Neural progenitor cell (in vitro differentiated cells): ENCODE data around the gene CRCP. TPM values are rescaled to one million over a fixed set of nuclear protein-coding genes. Genes with fewer than 3 reads are reported as not detected.

Experiments
- DNase-seq: peaks from one replicate; pipeline ENCODE4 v3.0.0-alpha.2; 2016; ENCODE audit warnings: low spot score
- H2AFZ ChIP-seq: fragments of 200-600 bp; sonication (generic); replicated peaks from 2 replicates; pipeline ENCODE4 v1.6.1; 2016; ENCODE audit warnings: antibody characterized with exemption
- H3F3A ChIP-seq: fragments of 200-600 bp; sonication (generic); 2 replicates; pipeline ENCODE4 v1.6.1; 2016; ENCODE audit warnings: antibody characterized with exemption, low read depth
- H3K27ac ChIP-seq: fragments of 200-600 bp; sonication (generic); 2 replicates; pipeline ENCODE4 v1.5.1; 2016; ENCODE audit warnings: mild to moderate bottlenecking
- H3K27me3 ChIP-seq: fragments of 200-600 bp; sonication (generic); 2 replicates; pipeline ENCODE4 v1.6.1; 2016; ENCODE audit warnings: mild to moderate bottlenecking, moderate library complexity
- H3K36me3 ChIP-seq: fragments of 200-600 bp; sonication (generic); 2 replicates; pipeline ENCODE4 v1.5.1; 2016
- H3K4me1 ChIP-seq: fragments of 200-600 bp; sonication (generic); 2 replicates; pipeline ENCODE4 v1.6.1; 2016; ENCODE audit warnings: mixed run types
- H3K4me2 ChIP-seq: fragments of 200-600 bp; sonication (generic); 2 replicates; pipeline ENCODE4 v1.6.1; 2016
- H3K4me3 ChIP-seq: fragments of 200-600 bp; sonication (generic); 2 replicates; pipeline ENCODE4 v1.5.1; 2016
- H3K79me2 ChIP-seq: fragments of 200-600 bp; sonication (generic); 2 replicates; pipeline ENCODE4 v1.6.1; 2016; ENCODE audit warnings: low read depth
- H3K9ac ChIP-seq: fragments of 200-600 bp; sonication (generic); 2 replicates; pipeline ENCODE4 v1.6.1; 2016
- H3K9me3 ChIP-seq: fragments of 200-600 bp; sonication (generic); 2 replicates; pipeline ENCODE4 v1.5.1; 2016; ENCODE audit warnings: low read depth
- H4K20me1 ChIP-seq: fragments of 200-600 bp; sonication (generic); 2 replicates; pipeline ENCODE4 v1.6.1; 2016; ENCODE audit warnings: low read depth
- H3K27ac Mint-ChIP-seq: 3 replicates; pipeline ENCODE4 v1.8.0; 2021; ENCODE audit warnings: mixed read lengths
- H3K27me3 Mint-ChIP-seq: 2 replicates; pipeline ENCODE4 v1.8.0; 2022; ENCODE audit warnings: low read depth, mild to moderate bottlenecking, inconsistent platforms, moderate library complexity, mixed read lengths; ENCODE audit not compliant: insufficient read depth
- H3K36me3 Mint-ChIP-seq: 3 replicates; pipeline ENCODE4 v1.8.0; 2021; ENCODE audit warnings: mixed read lengths
- H3K4me1 Mint-ChIP-seq: 3 replicates; pipeline ENCODE4 v1.8.0; 2021; ENCODE audit warnings: mixed read lengths
- H3K4me3 Mint-ChIP-seq: 3 replicates; pipeline ENCODE4 v1.8.0; 2021; ENCODE audit warnings: mild to moderate bottlenecking, moderate library complexity, mixed read lengths
- H3K9me3 Mint-ChIP-seq: 3 replicates; pipeline ENCODE4 v1.8.0; 2020; ENCODE audit warnings: mixed read lengths
- EZH2 ChIP-seq: fragments of 200-600 bp; sonication (generic); IDR thresholded peaks from 2 replicates; pipeline ENCODE4 v1.6.1; 2017; ENCODE audit warnings: antibody characterized with exemption, mild to moderate bottlenecking, moderate library complexity
- EZH2phosphoT487 ChIP-seq: fragments of 200-600 bp; sonication (generic); IDR thresholded peaks from 2 replicates; pipeline ENCODE4 v1.6.1; 2017; ENCODE audit warnings: antibody characterized with exemption
- total RNA-seq: library from RNA; depleted of rRNA; stranded (reverse); fragments of >200 nt; gene quantifications from 2 replicates; pipeline ENCODE4 v1.2.3, GENCODE V29; 2015; ENCODE audit warnings: low replicate concordance
- TF ChIP-seq, protein P1 (sequence below): fragments of 200-600 bp; sonication (generic); IDR thresholded peaks from 2 replicates; pipeline ENCODE4 v1.5.1; 2017; ENCODE audit warnings: antibody characterized with exemption, mild to moderate bottlenecking

Gene CRCP
- total RNA-seq, 1 donor from 2014 or later: 30.0 TPM

DNA sequence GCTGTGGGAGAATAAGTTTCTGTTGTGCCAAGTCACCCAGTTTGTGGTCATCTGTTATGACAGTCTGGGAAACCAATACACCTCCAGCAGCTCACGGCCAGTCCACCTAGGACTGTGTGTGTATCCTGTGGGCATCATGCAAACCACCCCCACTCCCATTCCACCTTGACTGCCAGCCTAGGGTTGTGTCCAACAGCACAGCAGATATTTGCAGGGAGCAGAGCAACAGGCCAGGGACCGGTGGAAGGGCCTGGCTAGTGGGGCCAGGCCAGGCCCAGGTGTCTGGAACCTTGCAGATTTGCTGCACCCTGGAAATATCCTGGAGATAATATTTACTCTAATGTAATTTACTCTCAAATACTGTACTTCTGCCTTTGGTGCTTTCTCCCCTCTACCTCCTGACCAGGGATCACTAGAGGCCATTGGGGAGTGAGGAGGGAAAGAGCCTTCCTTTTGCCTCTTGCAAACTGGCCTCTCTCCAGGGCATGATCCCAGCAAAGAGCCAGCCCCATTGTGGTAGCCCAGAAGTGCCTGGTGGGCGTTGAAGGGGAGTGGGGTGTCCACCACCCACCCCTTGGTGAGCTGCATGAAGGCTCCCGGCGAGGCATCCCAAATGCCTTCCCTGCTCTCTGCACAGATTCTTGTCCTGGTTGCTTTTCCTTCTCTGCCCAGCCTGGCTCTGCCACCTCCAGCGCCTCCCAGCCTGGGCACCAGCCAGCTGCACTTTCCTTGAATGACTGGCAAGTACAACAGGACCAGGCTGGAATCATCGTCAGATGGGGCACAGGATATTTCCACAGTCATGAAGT is 75.3 kb downstream of the CRCP start:
- H3K9ac ChIP-seq: no peak overlapping the region
- H3K27ac ChIP-seq: no peak overlapping the region
- H2AFZ ChIP-seq: no peak overlapping the region
- H3K9me3 ChIP-seq: no peaks in the 10 kb centered on the region
- H3K4me1 Mint-ChIP-seq: peaks cover 2% of the 10 kb centered on the region
- H3K4me3 Mint-ChIP-seq: no peak overlapping the region
- no peaks in the 10 kb centered on the region for H3K4me1 ChIP-seq
- H4K20me1 ChIP-seq: no peaks in the 10 kb centered on the region
- no peak overlapping the region for H3K4me2 ChIP-seq
- no peak for TF ChIP-seq EZH2
- no peak for TF ChIP-seq EZH2phosphoT487
- TF ChIP-seq, protein P1, sequence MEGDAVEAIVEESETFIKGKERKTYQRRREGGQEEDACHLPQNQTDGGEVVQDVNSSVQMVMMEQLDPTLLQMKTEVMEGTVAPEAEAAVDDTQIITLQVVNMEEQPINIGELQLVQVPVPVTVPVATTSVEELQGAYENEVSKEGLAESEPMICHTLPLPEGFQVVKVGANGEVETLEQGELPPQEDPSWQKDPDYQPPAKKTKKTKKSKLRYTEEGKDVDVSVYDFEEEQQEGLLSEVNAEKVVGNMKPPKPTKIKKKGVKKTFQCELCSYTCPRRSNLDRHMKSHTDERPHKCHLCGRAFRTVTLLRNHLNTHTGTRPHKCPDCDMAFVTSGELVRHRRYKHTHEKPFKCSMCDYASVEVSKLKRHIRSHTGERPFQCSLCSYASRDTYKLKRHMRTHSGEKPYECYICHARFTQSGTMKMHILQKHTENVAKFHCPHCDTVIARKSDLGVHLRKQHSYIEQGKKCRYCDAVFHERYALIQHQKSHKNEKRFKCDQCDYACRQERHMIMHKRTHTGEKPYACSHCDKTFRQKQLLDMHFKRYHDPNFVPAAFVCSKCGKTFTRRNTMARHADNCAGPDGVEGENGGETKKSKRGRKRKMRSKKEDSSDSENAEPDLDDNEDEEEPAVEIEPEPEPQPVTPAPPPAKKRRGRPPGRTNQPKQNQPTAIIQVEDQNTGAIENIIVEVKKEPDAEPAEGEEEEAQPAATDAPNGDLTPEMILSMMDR: no peak
- no peak for DNase-seq
- H3F3A ChIP-seq: no peaks in the 10 kb centered on the region
- no peaks in the 10 kb centered on the region for H3K36me3 ChIP-seq
- peaks cover 4% of the 10 kb centered on the region for H3K27me3 Mint-ChIP-seq
- H3K27ac Mint-ChIP-seq: no peak overlapping the region
- H3K4me3 ChIP-seq: no peak overlapping the region
- H3K36me3 Mint-ChIP-seq: peaks cover 2% of the 10 kb centered on the region
- no peaks in the 10 kb centered on the region for H3K27me3 ChIP-seq
- H3K79me2 ChIP-seq: no peaks in the 10 kb centered on the region
- peaks cover 4% of the 10 kb centered on the region for H3K9me3 Mint-ChIP-seq

DNA sequence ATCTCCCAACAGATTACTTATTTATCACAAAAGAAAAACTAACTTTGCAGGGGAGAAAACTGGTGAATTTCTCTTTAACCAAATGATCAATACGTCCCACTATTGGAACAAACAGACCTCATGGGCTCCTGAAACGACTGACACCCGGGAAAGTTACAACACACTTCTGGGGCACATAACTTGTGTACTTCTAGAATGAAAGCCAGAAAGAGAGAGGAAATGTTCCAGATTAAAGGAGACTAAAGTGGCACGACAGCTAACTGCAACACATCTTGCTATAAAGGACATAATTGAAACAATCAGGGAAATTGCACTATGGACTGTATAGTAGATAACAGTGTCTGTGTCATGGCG is 75.8 kb downstream of the CRCP start:
- no peak overlapping the region for H3K9ac ChIP-seq
- no peak overlapping the region for H3K4me3 Mint-ChIP-seq
- no peaks in the 10 kb centered on the region for H3K9me3 ChIP-seq
- H3K9me3 Mint-ChIP-seq: peaks cover 4% of the 10 kb centered on the region
- DNase-seq: no peak
- H3F3A ChIP-seq: no peaks in the 10 kb centered on the region
- no peaks in the 10 kb centered on the region for H4K20me1 ChIP-seq
- no peaks in the 10 kb centered on the region for H3K27me3 ChIP-seq
- H3K36me3 Mint-ChIP-seq: peaks cover 2% of the 10 kb centered on the region
- no peak overlapping the region for H3K27ac Mint-ChIP-seq
- TF ChIP-seq EZH2phosphoT487 (no peak), EZH2 (no peak)
- TF ChIP-seq, protein P1: no peak
- no peak overlapping the region for H2AFZ ChIP-seq
- H3K4me1 Mint-ChIP-seq: peaks cover 2% of the 10 kb centered on the region
- H3K27ac ChIP-seq: no peak overlapping the region
- H3K36me3 ChIP-seq: no peaks in the 10 kb centered on the region
- no peaks in the 10 kb centered on the region for H3K79me2 ChIP-seq
- H3K27me3 Mint-ChIP-seq: peaks cover 7% of the 10 kb centered on the region
- no peak overlapping the region for H3K4me3 ChIP-seq
- H3K4me1 ChIP-seq: no peaks in the 10 kb centered on the region
- H3K4me2 ChIP-seq: no peak overlapping the region

DNA sequence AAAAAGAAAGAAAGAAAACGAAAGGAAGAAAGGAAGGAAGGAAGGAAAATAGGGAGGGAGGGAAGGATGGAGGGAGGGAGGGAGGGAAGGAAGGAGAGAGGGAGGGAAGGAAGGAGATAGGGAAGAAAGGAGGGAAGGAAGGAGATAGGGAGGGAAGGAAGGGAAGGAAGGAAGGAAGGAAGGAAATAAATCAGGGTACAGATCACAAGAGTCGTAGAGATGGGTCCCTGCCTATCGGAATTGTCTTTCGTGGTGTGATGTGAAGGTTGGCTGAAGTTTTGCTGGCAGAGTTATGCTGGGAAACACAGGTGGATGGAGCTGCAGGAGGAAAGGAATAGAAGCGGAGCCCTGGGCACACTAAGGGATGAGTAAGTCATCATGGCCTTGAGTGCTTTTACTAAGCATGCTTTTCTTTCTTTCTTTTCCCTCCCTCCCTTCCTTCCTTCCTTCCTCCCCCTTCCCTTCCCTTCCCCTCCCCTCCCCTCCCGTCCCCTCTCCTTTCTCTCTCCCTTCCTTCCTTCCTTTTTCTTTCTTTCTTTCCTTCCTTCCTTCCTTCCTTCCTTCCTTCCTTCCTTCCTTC is 78.6 kb downstream of the CRCP start:
- Histone ChIP-seq H3K36me3 (no peaks in the 10 kb centered on the region), H3K27me3 (no peaks in the 10 kb centered on the region), H3K4me1 (no peaks in the 10 kb centered on the region), H4K20me1 (no peaks in the 10 kb centered on the region), H3K9me3 (no peaks in the 10 kb centered on the region), H3K9ac (no peak overlapping the region), H3K79me2 (no peaks in the 10 kb centered on the region), H2AFZ (no peak overlapping the region), H3K4me2 (no peak overlapping the region), H3K27ac (no peak overlapping the region), H3K4me3 (no peak overlapping the region), H3F3A (no peaks in the 10 kb centered on the region)
- no peak overlapping the region for H3K4me3 Mint-ChIP-seq
- TF ChIP-seq EZH2phosphoT487 (no peak), EZH2 (no peak)
- TF ChIP-seq, protein P1: no peak
- H3K27me3 Mint-ChIP-seq: peaks cover 7% of the 10 kb centered on the region
- no peaks in the 10 kb centered on the region for H3K36me3 Mint-ChIP-seq
- no peaks in the 10 kb centered on the region for H3K9me3 Mint-ChIP-seq
- DNase-seq: no peak
- H3K27ac Mint-ChIP-seq: no peak overlapping the region
- H3K4me1 Mint-ChIP-seq: no peaks in the 10 kb centered on the region
